Activated CD8-positive, alpha-beta T cell treated with anti-CD3 and anti-CD28 coated beads for 36 hours (primary cell): ENCODE measurements around the gene TRABD2B. TPM values are rescaled to one million over a fixed set of nuclear protein-coding genes. Genes with fewer than 3 reads are reported as not detected.

Experiments
- ATAC-seq: fragments of 200-7000 bp; cut with Tn5 transposase; one replicate; pipeline ENCODE4 v1.10.0; 2021; ENCODE audit warnings: mild to moderate bottlenecking, moderate library complexity
- CTCF ChIA-PET: fragments of 350-600 bp; sonication (Branson Sonifier 250); formaldehyde crosslinking; loops from one replicate; lab custom pipeline; 2021; ENCODE audit warnings: antibody characterized with exemption; lab: Charles Lee
- POLR2A ChIA-PET: fragments of 350-600 bp; sonication (Branson Sonifier 250); formaldehyde crosslinking; loops from one replicate; lab custom pipeline; 2021; ENCODE audit warnings: antibody characterized with exemption; lab: Charles Lee
- DNase-seq: peaks from one replicate; pipeline ENCODE4 v3.0.0-alpha.2; 2020
- H3K27ac Mint-ChIP-seq: one replicate; pipeline ENCODE4 v1.8.0; 2021; ENCODE audit warnings: mild to moderate bottlenecking, mixed read lengths
- H3K27me3 Mint-ChIP-seq: one replicate; pipeline ENCODE4 v1.8.0; 2021; ENCODE audit warnings: mixed read lengths
- H3K36me3 Mint-ChIP-seq: one replicate; pipeline ENCODE4 v1.8.0; 2021; ENCODE audit warnings: low read depth, mixed read lengths
- H3K4me1 Mint-ChIP-seq: one replicate; pipeline ENCODE4 v1.8.0; 2021; ENCODE audit warnings: low read depth, mixed read lengths
- H3K4me3 Mint-ChIP-seq: one replicate; pipeline ENCODE4 v1.8.0; 2021; ENCODE audit warnings: mild to moderate bottlenecking, moderate library complexity, mixed read lengths
- H3K9me3 Mint-ChIP-seq: one replicate; pipeline ENCODE4 v1.8.0; 2021; ENCODE audit warnings: mixed read lengths
- CTCF ChIP-seq: fragments of 200-600 bp; IDR thresholded peaks from one replicate; pipeline ENCODE4 v1.8.0; 2022; ENCODE audit warnings: antibody characterized with exemption, mild to moderate bottlenecking
- intact Hi-C: fragments of 100-400 bp; cut with micrococcal nuclease; formaldehyde crosslinking; loops from one replicate; pipeline ENCODE4 v1.10.0; 2022
- total RNA-seq, 2 experiments: library from RNA; stranded (reverse); gene quantifications; one replicate each; pipeline ENCODE4 v1.2.3, GENCODE V29; 2021

TRABD2B gene
- not detected for total RNA-seq

GRCh38 chr1:47997289-47998200, at the start of gene TRABD2B:
Gene TRABD2B (minus strand): TSS chr1:47997385.
- CTCF ChIA-PET: interaction anchor here (0.6 to 2.8 kb wide), 22 partner anchors 8 to 238 kb away, joined by 3 to 26 read pairs (median 4); no protein-coding TSS in a partner anchor
- peaks cover 43% of the 10 kb centered on the region for H3K27me3 Mint-ChIP-seq

GRCh38 chr1:48044311-48044710, 47.1 kb upstream of the TRABD2B start:
- POLR2A ChIA-PET: interaction anchor here (0.7 kb wide), 1 partner anchor 14 kb away, joined by 3 read pairs; no protein-coding TSS in a partner anchor
- no peaks in the 10 kb centered on the region for H3K9me3 Mint-ChIP-seq
- H3K4me3 Mint-ChIP-seq: no peak overlapping the region
- peaks cover 2% of the 10 kb centered on the region for H3K27me3 Mint-ChIP-seq
- ATAC-seq (no peak), DNase-seq (no peak)
- CTCF ChIA-PET: interaction anchor here (0.9 kb wide), 1 partner anchor 47 kb away, joined by 3 read pairs; the partner anchor contains the start of gene TRABD2B
- intact Hi-C loops: no loop called here
- no peaks in the 10 kb centered on the region for H3K4me1 Mint-ChIP-seq
- TF ChIP-seq CTCF: no peak
- H3K36me3 Mint-ChIP-seq: no peaks in the 10 kb centered on the region
- H3K27ac Mint-ChIP-seq: no peak overlapping the region

More at GRCh38 chr1:47997289-47998200, at the start of gene TRABD2B:
- no peaks in the 10 kb centered on the region for H3K9me3 Mint-ChIP-seq
- peak; percentile 88 for TF ChIP-seq CTCF
- DNase-seq (peak; percentile 63), ATAC-seq (peak; percentile 93)
- H3K4me3 Mint-ChIP-seq: peak within 1 kb of the TSS; percentile 54
- POLR2A ChIA-PET: interaction anchor here (0.9 kb wide), 1 partner anchor 11 kb away, joined by 3 read pairs; no protein-coding TSS in a partner anchor
- H3K27ac Mint-ChIP-seq: no peak within 1 kb of the TSS
- H3K36me3 Mint-ChIP-seq: no peaks in the 10 kb centered on the region
- H3K4me1 Mint-ChIP-seq: peaks cover 2% of the 10 kb centered on the region
- intact Hi-C loops: loop anchor here (5.0 to 10.0 kb wide), 3 partner anchors 65 to 237 kb away; no protein-coding TSS in a partner anchor

- Mint-ChIP-seq H3K27me3 (peaks cover 2% of the 10 kb centered on the region), H3K27ac (no peak overlapping the region), H3K4me1 (no peaks in the 10 kb centered on the region), H3K36me3 (no peaks in the 10 kb centered on the region), H3K9me3 (no peaks in the 10 kb centered on the region), H3K4me3 (no peak overlapping the region)
- CTCF ChIA-PET: interaction anchor here (0.9 to 1.3 kb wide), 2 partner anchors 10 to 46 kb away, joined by 3 read pairs; partner anchors contain the start of gene TRABD2B
- DNase-seq: no peak
- POLR2A ChIA-PET: interaction anchor here (0.7 kb wide), 1 partner anchor 14 kb away, joined by 3 read pairs; no protein-coding TSS in a partner anchor
- TF ChIP-seq CTCF: no peak
- intact Hi-C loops: no loop called here
- no peak for ATAC-seq
These were observed 46.4 kb upstream of the TRABD2B start for GRCh38 chr1:48043622-48044021.

DNA sequence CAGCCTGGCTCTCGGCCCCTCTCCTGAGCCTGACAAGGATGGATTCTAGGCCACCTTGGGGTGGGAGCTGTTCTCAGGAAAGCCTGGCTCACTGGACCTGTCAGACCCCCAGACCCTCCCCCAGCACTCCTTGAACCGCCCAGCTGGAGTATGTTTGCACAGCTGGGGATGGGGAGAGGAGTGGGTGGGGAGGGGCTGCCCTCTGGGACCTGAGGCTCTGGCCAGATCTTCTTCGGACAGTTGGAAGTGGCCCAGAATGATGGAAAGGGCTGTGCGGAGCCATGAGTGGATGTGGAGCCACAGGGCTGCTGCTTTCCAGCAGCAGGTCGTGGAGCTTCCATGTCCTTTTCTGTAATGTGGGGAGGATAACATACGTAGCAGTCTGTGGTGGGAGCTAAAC, 43.0 kb upstream of the TRABD2B start:
- no peak for TF ChIP-seq CTCF
- no peak for DNase-seq
- no peak overlapping the region for H3K27ac Mint-ChIP-seq
- intact Hi-C loops: no loop called here
- no peak overlapping the region for H3K4me3 Mint-ChIP-seq
- no peaks in the 10 kb centered on the region for H3K9me3 Mint-ChIP-seq
- no peaks in the 10 kb centered on the region for H3K36me3 Mint-ChIP-seq
- POLR2A ChIA-PET: no interaction called here
- no peaks in the 10 kb centered on the region for H3K4me1 Mint-ChIP-seq
- no peak for ATAC-seq
- peaks cover 3% of the 10 kb centered on the region for H3K27me3 Mint-ChIP-seq
- CTCF ChIA-PET: no interaction called here
